B cell (primary cell): ENCODE measurements around the gene GYG2. TPM values are rescaled to one million over a fixed set of nuclear protein-coding genes. Genes with fewer than 3 reads are reported as not detected.
"Not testable (repeated sequence)": the region's sequence is repeated elsewhere in the genome, so short reads cannot be mapped to it uniquely, and the experiment has no call there.

Experiments
- ATAC-seq: fragments of 200-7000 bp; cut with Tn5 transposase; one replicate; pipeline ENCODE4 v1.10.0; 2021; ENCODE audit warnings: low read depth, mild to moderate bottlenecking, moderate number of reproducible peaks, moderate library complexity
- CTCF ChIA-PET: fragments of 350-600 bp; sonication (Branson Sonifier 250); formaldehyde crosslinking; loops from one replicate; lab custom pipeline; 2021; ENCODE audit warnings: antibody characterized with exemption, inconsistent platforms; lab: Charles Lee
- POLR2A ChIA-PET: fragments of 350-600 bp; sonication (Branson Sonifier 250); formaldehyde crosslinking; loops from one replicate; lab custom pipeline; 2021; ENCODE audit warnings: antibody characterized with exemption; lab: Charles Lee
- DNase-seq: peaks from one replicate; pipeline ENCODE4 v3.0.0; 2013
- H2AFZ ChIP-seq: 2 replicates; pipeline ENCODE4 v1.6.1; 2012; ENCODE audit warnings: mild to moderate bottlenecking, low read depth, low read length; ENCODE audit not compliant: insufficient read depth, poor library complexity, severe bottlenecking
- H3K27ac ChIP-seq, 2 donors: 1 replicate in 1 of 2; 2 replicates in 1 of 2; pipeline ENCODE4 v1.5.1; 2012 to 2013; ENCODE audit warnings: low read length in 2 of 2, mild to moderate bottlenecking in 2 of 2, moderate library complexity in 1 of 2
- H3K27me3 ChIP-seq, 4 experiments: fragments of 200-600 bp in 1 of 4; sonication (generic) in 1 of 4; replicated peaks in 1 of 4; 1 replicate in 2 of 4; 2 replicates in 2 of 4; pipeline versions ENCODE4 v1.6.1 to v1.7.0; 2013 to 2016; ENCODE audit warnings: low read length in 3 of 4, mild to moderate bottlenecking in 2 of 4, mixed read lengths in 1 of 4, moderate library complexity in 1 of 4; ENCODE audit not compliant: insufficient read depth in 4 of 4, control insufficient read depth in 3 of 4; ENCODE audit errors: control extremely low read depth in 1 of 4
- H3K36me3 ChIP-seq, 2 experiments: replicated peaks in 1 of 2; 1 replicate in 1 of 2; 2 replicates in 1 of 2; pipeline versions ENCODE4 v1.6.1 to v1.7.1; 2013; ENCODE audit warnings: low read length in 1 of 2; ENCODE audit not compliant: insufficient read depth in 2 of 2, control insufficient read depth in 1 of 2; ENCODE audit errors: control extremely low read depth in 1 of 2, extremely low read depth in 1 of 2
- H3K4me1 ChIP-seq, 2 donors: fragments of 200-600 bp in 1 of 2; sonication (generic) in 1 of 2; 1 replicate in 1 of 2; 2 replicates in 1 of 2; pipeline versions ENCODE4 v1.5.1 to v1.6.1; 2013 to 2017; ENCODE audit warnings: low read length in 2 of 2; ENCODE audit not compliant: control insufficient read depth in 2 of 2, insufficient read depth in 2 of 2
- H3K4me2 ChIP-seq: replicated peaks from 2 replicates; pipeline ENCODE3; 2012; ENCODE audit warnings: mild to moderate bottlenecking, low read depth, low read length; ENCODE audit not compliant: poor library complexity, severe bottlenecking
- H3K4me3 ChIP-seq, 5 experiments: fragments of 200-600 bp in 1 of 5; sonication (generic) in 1 of 5; 1 replicate in 3 of 5; 2 replicates in 2 of 5; pipeline versions ENCODE4 v1.5.1 to v1.7.0; 2011 to 2016; ENCODE audit warnings: low read length in 4 of 5, mild to moderate bottlenecking in 4 of 5, low read depth in 2 of 5, control low read depth in 1 of 5, moderate library complexity in 1 of 5; ENCODE audit not compliant: insufficient read depth in 1 of 5; ENCODE audit errors: control extremely low read depth in 1 of 5, extremely low read depth in 1 of 5
- H3K79me2 ChIP-seq: fragments of 200-600 bp; sonication (generic); one replicate; pipeline ENCODE4 v1.6.0; 2016; ENCODE audit warnings: low read length; ENCODE audit not compliant: control insufficient read depth, insufficient read depth
- H3K9ac ChIP-seq: fragments of 200-600 bp; sonication (generic); 2 replicates; pipeline ENCODE4 v1.6.1; 2017; ENCODE audit warnings: mild to moderate bottlenecking, low read length, moderate library complexity
- H3K9me3 ChIP-seq, 3 donors: one replicate each; pipeline versions ENCODE4 v1.6.1 to v1.7.1; 2013; ENCODE audit warnings: low read length in 2 of 3; ENCODE audit not compliant: control insufficient read depth in 2 of 3, insufficient read depth in 1 of 3; ENCODE audit errors: control extremely low read depth in 1 of 3
- H4K20me1 ChIP-seq: 2 replicates; pipeline ENCODE4 v1.6.0; 2012; ENCODE audit warnings: mild to moderate bottlenecking, low read length; ENCODE audit not compliant: insufficient read depth, control insufficient read depth, poor library complexity, severe bottlenecking
- H3K27ac Mint-ChIP-seq: one replicate; pipeline ENCODE4 v1.8.0; 2021; ENCODE audit warnings: mixed read lengths
- H3K27me3 Mint-ChIP-seq: one replicate; pipeline ENCODE4 v1.8.0; 2021; ENCODE audit warnings: mixed read lengths
- H3K4me1 Mint-ChIP-seq: one replicate; pipeline ENCODE4 v1.8.0; 2021; ENCODE audit warnings: mixed read lengths
- H3K4me3 Mint-ChIP-seq: one replicate; pipeline ENCODE4 v1.8.0; 2021; ENCODE audit warnings: mixed read lengths
- H3K9me3 Mint-ChIP-seq: one replicate; pipeline ENCODE4 v1.8.0; 2022; ENCODE audit warnings: mixed read lengths; ENCODE audit not compliant: insufficient read depth
- WGBS: methylation state at CpG from one replicate; pipeline ENCODE4 v1.1.5; 2013; ENCODE audit warnings: missing lambda C conversion rate; ENCODE audit not compliant: insufficient coverage; 5-methylcytosine and 5-hydroxymethylcytosine counted together
- intact Hi-C: fragments of 100-400 bp; cut with micrococcal nuclease; formaldehyde crosslinking; loops from one replicate; pipeline ENCODE4 v1.10.0; 2022
- polyA plus RNA-seq: library from polyadenylated mRNA; depleted of rRNA; stranded (reverse); fragments of >200 nt; gene quantifications from 2 replicates; pipeline ENCODE4 v1.2.3, GENCODE V29; 2012
- total RNA-seq, 2 donors: library from RNA; stranded (reverse); fragments of 120-200 nt in 1 of 2; gene quantifications; 1 replicate in 1 of 2; 2 replicates in 1 of 2; pipeline versions ENCODE4 v1.2.3 to v1.2.4, GENCODE V29; 2013 to 2022
- TF ChIP-seq, protein P1 (sequence below): fragments of 200-600 bp; IDR thresholded peaks from one replicate; pipeline ENCODE4 v1.8.0; 2022; ENCODE audit warnings: antibody characterized with exemption, mild to moderate bottlenecking

Gene GYG2
- total and polyA plus RNA-seq, 2 donors (not counting 1 experiment from before 2014, with no cell fraction given), result not detected

DNA sequence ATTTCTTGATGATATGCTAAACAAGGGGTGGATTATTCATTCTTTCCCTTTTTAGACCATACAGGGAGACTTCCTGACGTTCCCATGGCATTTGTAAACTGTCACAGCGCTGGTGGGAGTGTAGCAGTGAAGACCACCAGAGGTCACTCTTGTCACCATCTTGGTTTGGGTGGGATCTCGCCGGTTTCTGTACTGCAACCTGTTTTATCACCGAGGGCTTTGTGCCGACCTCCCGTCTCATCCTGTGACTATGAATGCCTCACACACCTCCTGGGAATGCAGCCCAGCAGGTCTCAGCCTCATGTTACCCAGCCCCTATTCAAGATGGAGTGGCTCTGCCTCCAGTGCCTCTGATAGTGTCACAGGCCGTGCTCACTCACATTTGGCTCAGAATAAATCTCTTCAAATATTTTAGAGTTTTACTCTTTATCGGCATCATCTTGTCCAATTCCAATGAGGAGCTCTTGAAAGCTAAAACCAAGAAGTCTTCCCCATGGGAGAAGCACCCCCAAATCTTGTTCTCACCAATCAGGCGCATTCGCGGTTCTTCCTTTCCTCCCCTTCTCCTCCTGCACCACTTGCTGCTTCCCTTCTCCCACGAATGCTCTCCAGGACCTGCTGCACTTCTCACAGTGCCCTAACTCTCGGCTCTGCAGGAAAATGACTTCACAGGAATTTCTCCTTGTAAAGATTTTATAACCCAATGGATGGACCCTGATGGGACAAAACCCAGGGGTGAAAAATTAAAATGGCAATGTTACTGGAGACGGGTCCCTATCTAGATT is 61.2 kb downstream of the GYG2 start:
- H3K27me3 ChIP-seq, H3K27ac Mint-ChIP-seq, H3K79me2 ChIP-seq, CTCF ChIA-PET, POLR2A ChIA-PET, H3K9me3 Mint-ChIP-seq, H3K36me3 ChIP-seq, H3K4me1 Mint-ChIP-seq, H3K9me3 ChIP-seq, intact Hi-C loops, H3K4me1 ChIP-seq, H4K20me1 ChIP-seq, ATAC-seq, H3K27me3 Mint-ChIP-seq: not testable (repeated sequence)
- H3K4me3 Mint-ChIP-seq, result peak overlapping the region; percentile 87
- Histone ChIP-seq H3K4me3 (peak overlapping the region; percentile 27 to 62 (median 39)), H2AFZ (peak overlapping the region; percentile 74), H3K27ac (peak overlapping the region in 1 of 2 donors; percentile 23), H3K4me2 (peak overlapping the region; percentile 67), H3K9ac (peak overlapping the region; percentile 62)
- TF ChIP-seq, protein P1, sequence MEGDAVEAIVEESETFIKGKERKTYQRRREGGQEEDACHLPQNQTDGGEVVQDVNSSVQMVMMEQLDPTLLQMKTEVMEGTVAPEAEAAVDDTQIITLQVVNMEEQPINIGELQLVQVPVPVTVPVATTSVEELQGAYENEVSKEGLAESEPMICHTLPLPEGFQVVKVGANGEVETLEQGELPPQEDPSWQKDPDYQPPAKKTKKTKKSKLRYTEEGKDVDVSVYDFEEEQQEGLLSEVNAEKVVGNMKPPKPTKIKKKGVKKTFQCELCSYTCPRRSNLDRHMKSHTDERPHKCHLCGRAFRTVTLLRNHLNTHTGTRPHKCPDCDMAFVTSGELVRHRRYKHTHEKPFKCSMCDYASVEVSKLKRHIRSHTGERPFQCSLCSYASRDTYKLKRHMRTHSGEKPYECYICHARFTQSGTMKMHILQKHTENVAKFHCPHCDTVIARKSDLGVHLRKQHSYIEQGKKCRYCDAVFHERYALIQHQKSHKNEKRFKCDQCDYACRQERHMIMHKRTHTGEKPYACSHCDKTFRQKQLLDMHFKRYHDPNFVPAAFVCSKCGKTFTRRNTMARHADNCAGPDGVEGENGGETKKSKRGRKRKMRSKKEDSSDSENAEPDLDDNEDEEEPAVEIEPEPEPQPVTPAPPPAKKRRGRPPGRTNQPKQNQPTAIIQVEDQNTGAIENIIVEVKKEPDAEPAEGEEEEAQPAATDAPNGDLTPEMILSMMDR, result peak; percentile 13
- 52% methylated on average over 10 of the region's 15 CpGs for WGBS
- DNase-seq, result peak; percentile 8

- H3K9ac ChIP-seq, H2AFZ ChIP-seq, H3K79me2 ChIP-seq, intact Hi-C loops, H3K36me3 ChIP-seq, H3K9me3 Mint-ChIP-seq, H3K27me3 ChIP-seq, DNase-seq, H4K20me1 ChIP-seq, POLR2A ChIA-PET, H3K4me2 ChIP-seq, H3K9me3 ChIP-seq, H3K4me1 ChIP-seq, CTCF ChIA-PET, H3K27ac ChIP-seq, H3K27ac Mint-ChIP-seq, H3K4me3 ChIP-seq, H3K27me3 Mint-ChIP-seq, ATAC-seq, H3K4me1 Mint-ChIP-seq: not testable (repeated sequence)
- WGBS, result no CpG with 5 or more reads among the region's 22 CpGs
- H3K4me3 Mint-ChIP-seq, result peak overlapping the region; percentile 55
Measured at GRCh38 chrX:2890536-2891460, 62.1 kb downstream of the GYG2 start.
